Ovary (tissue), 9 donors: ENCODE measurements around the gene UGT1A10. TPM values are rescaled to one million over a fixed set of nuclear protein-coding genes. Genes with fewer than 3 reads are reported as not detected.
"Not testable (repeated sequence)": the region's sequence is repeated elsewhere in the genome, so short reads cannot be mapped to it uniquely, and the experiment has no call there.

ENCODE experiments used
- DNase-seq, 5 donors: peaks; one replicate each; pipeline ENCODE4 v3.0.0-alpha.2; 2019 to 2020
- H3K27ac ChIP-seq, 2 donors: fragments of 200-600 bp; one replicate each; pipeline versions ENCODE4 v1.5.1 to v1.8.0; 2019 to 2022
- H3K27me3 ChIP-seq: fragments of 200-600 bp; one replicate; pipeline ENCODE4 v1.8.0; 2022
- H3K36me3 ChIP-seq: fragments of 200-600 bp; sonication (generic); one replicate; pipeline ENCODE4 v1.5.1; 2019
- H3K4me1 ChIP-seq: one replicate; pipeline ENCODE4 v1.8.1; 2013; ENCODE audit warnings: mild to moderate bottlenecking, moderate library complexity; ENCODE audit not compliant: insufficient read depth
- H3K4me3 ChIP-seq: fragments of 200-600 bp; sonication (generic); one replicate; pipeline ENCODE4 v1.5.1; 2017
- H3K9me3 ChIP-seq, 2 donors: fragments of 200-600 bp in 1 of 2; sonication (generic) in 1 of 2; one replicate each; pipeline versions ENCODE4 v1.5.1 to v1.8.1; 2013 to 2019; ENCODE audit warnings: mild to moderate bottlenecking in 1 of 2, moderate library complexity in 1 of 2
- EP300 ChIP-seq: sonication (generic); formaldehyde crosslinking; IDR thresholded peaks from one replicate; pipeline ENCODE4 v1.6.1; 2017; ENCODE audit warnings: antibody characterized with exemption
- POLR2A ChIP-seq: fragments of 450-650 bp; IDR thresholded peaks from one replicate; pipeline ENCODE4 v1.6.1; 2017; ENCODE audit warnings: antibody characterized with exemption, mild to moderate bottlenecking, moderate library complexity
- WGBS, 3 donors: extraction: QIAGEN DNeasy Blood & Tissue Kit in 1 of 3; methylation state at CpG; one replicate each; pipeline versions ENCODE4 v1.1.5 to v1.1.7; 2013 to 2017; 5-methylcytosine and 5-hydroxymethylcytosine counted together
- intact Hi-C, 4 donors: fragments of 100-400 bp; cut with DNase I; formaldehyde crosslinking; loops; one replicate each; pipeline versions ENCODE4 v1.11.0 to v1.15.1; 2022 to 2023
- polyA plus RNA-seq, 2 donors: library from polyadenylated mRNA; stranded (reverse); fragments of 200-250 nt in 1 of 2; fragments of 350-450 nt in 1 of 2; fragmentation: Illumina TruSeq in 1 of 2; extraction: RNeasy Lipid Tissue Mini Kit (QIAGEN cat#74804) in 1 of 2; gene quantifications; one replicate each; pipeline ENCODE4 v1.2.3, GENCODE V29; 2013 to 2014
- total RNA-seq, 7 donors: library from RNA; depleted of rRNA in 2 of 7; stranded (reverse); fragments of >200 nt in 2 of 7; fragmentation: NEBNext Ultra II Directional in 3 of 7; extraction: Animal tissue kit (Norgen Biotek cat#: 25700) in 3 of 7; gene quantifications; one replicate each; pipeline versions ENCODE4 v1.1.0 to v1.2.4, GENCODE V29; 2016 to 2023
- TF ChIP-seq, protein P1 (sequence below), 3 donors: fragments of 450-650 bp in 2 of 3; fragments of 200-600 bp in 1 of 3; IDR thresholded peaks; one replicate each; pipeline versions ENCODE4 v1.5.1 to v1.8.0; 2016 to 2022; ENCODE audit warnings: antibody characterized with exemption in 3 of 3, mild to moderate bottlenecking in 1 of 3
- donor health status: DM: no; HTN: no; CAD: no; lungs with moderate emphysema.
- donor health status: DM: no; HTN: no; CAD: no.
- donor health status: Bipolar disorder and iron deficiency.
- donor health status: DM: yes; HTN: yes; CAD: no.
- donor health status: DM: no; HTN: no; CAD: no.
- donor health status: DM: yes; HTN: yes; CAD: no.

The UGT1A10 gene
- total and polyA plus RNA-seq, 9 donors, result not detected

DNA sequence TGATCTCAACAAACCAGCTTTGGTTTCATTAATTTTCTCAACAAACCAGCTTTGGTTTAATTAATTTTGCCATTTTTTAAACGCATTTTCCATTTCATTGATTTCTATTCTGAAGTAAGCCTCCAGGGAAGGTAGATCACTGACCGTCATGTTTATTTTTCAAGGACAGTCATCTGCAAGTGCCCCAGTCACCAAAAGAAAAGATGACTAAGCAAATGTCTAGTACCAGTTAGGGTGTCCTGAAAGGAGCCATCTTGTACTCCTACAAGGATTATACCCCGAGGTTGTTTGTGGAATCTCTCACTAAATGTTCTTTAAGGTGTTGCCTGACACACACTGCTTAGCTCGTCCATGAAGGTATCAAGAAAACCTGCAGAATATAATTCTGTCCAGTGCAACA is 25.0 kb upstream of the UGT1A10 start:
- Histone ChIP-seq H3K36me3 (no peaks in the 10 kb centered on the region), H3K4me3 (no peak overlapping the region), H3K27ac (no peak overlapping the region), H3K27me3 (no peaks in the 10 kb centered on the region), H3K9me3 (no peaks in the 10 kb centered on the region), H3K4me1 (no peaks in the 10 kb centered on the region)
- TF ChIP-seq EP300 (no peak), POLR2A (no peak)
- TF ChIP-seq, protein P1, sequence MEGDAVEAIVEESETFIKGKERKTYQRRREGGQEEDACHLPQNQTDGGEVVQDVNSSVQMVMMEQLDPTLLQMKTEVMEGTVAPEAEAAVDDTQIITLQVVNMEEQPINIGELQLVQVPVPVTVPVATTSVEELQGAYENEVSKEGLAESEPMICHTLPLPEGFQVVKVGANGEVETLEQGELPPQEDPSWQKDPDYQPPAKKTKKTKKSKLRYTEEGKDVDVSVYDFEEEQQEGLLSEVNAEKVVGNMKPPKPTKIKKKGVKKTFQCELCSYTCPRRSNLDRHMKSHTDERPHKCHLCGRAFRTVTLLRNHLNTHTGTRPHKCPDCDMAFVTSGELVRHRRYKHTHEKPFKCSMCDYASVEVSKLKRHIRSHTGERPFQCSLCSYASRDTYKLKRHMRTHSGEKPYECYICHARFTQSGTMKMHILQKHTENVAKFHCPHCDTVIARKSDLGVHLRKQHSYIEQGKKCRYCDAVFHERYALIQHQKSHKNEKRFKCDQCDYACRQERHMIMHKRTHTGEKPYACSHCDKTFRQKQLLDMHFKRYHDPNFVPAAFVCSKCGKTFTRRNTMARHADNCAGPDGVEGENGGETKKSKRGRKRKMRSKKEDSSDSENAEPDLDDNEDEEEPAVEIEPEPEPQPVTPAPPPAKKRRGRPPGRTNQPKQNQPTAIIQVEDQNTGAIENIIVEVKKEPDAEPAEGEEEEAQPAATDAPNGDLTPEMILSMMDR (IDR thresholded peaks at IDR 0.05), result no peak
- DNase-seq, result no peak
- WGBS, 3 donors, result 71 to 82% (median 74%) methylated on average over 4 of the region's 4 CpGs
- intact Hi-C loops, result no loop called here

DNA sequence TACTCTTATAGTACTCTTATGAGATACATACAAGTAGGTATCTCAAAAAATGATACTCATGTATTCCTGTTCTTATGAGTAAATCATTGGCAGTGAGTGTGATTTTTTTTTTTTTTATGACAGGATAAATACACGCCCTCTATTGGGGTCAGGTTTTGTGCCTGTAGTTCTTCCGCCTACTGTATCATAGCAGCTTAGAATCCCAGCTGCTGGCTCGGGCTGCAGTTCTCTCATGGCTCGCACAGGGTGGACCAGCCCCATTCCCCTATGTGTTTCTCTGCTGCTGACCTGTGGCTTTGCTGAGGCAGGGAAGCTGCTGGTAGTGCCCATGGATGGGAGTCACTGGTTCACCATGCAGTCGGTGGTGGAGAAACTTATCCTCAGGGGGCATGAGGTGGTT is 18.8 kb upstream of the UGT1A10 start, which contains the start of gene UGT1A8:
Gene UGT1A8 (plus strand): TSS at position 158 of the 400 bp plus-strand sequence. CDS start 75 bp downstream, at position 233.
- H3K4me3 ChIP-seq, H3K9me3 ChIP-seq, H3K27ac ChIP-seq, H3K4me1 ChIP-seq, DNase-seq, H3K27me3 ChIP-seq, intact Hi-C loops, H3K36me3 ChIP-seq: not testable (repeated sequence)
- 77 to 80% (median 78%) methylated on average over 5 of the region's 5 CpGs for WGBS, 3 donors

DNA sequence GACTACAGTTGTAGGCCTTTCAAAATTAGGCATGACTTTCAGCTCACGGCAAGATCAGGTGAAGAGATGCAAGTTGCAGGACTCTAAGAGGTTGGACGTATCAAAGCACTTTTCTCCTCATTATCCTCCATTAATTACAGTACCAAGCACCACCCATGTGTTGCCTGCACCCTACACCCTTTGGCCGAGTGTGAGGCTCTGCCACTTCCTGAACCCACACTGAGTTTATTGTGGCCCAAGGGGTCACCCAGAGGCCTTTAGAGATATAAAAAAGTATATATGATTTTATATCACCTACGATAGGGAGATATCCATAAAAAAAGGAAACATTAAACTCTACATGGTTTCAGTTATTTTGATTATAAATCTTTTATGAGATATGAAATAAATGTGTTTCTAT is 16.0 kb upstream of the UGT1A10 start:
- Histone ChIP-seq H3K27me3 (no peaks in the 10 kb centered on the region), H3K9me3 (no peaks in the 10 kb centered on the region), H3K4me3 (no peak overlapping the region), H3K36me3 (no peaks in the 10 kb centered on the region), H3K4me1 (no peaks in the 10 kb centered on the region), H3K27ac (no peak overlapping the region)
- DNase-seq, result no peak
- 68 to 76% (median 75%) methylated on average over 4 of the region's 4 CpGs for WGBS, 3 donors
- TF ChIP-seq POLR2A (no peak), EP300 (no peak)
- TF ChIP-seq, protein P1 (IDR thresholded peaks at IDR 0.05), result no peak
- intact Hi-C loops, result no loop called here

DNA sequence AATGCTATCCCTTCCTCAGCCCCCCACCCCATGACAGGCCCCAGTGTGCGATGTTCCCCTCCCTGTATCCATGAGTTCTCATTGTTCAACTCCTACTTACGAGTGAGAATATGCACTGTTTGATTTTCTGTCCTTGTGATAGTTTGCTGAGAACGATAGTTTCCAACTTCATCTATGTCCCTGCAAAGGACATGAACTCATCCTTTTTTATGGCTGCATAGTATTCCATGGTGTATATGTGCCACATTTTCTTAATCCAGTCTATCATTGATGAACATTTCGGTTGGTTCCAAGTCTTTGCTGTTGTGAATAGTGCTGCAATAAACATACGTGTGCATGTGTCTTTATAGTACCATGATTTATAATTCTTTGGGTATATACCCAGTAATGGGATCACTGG is 14.4 kb upstream of the UGT1A10 start:
- H3K4me3 ChIP-seq, H3K27ac ChIP-seq, H3K9me3 ChIP-seq, H3K27me3 ChIP-seq, DNase-seq, intact Hi-C loops, H3K4me1 ChIP-seq, H3K36me3 ChIP-seq: not testable (repeated sequence)
- 86 to 92% (median 87%) methylated on average over 5 of the region's 5 CpGs for WGBS, 3 donors

DNA sequence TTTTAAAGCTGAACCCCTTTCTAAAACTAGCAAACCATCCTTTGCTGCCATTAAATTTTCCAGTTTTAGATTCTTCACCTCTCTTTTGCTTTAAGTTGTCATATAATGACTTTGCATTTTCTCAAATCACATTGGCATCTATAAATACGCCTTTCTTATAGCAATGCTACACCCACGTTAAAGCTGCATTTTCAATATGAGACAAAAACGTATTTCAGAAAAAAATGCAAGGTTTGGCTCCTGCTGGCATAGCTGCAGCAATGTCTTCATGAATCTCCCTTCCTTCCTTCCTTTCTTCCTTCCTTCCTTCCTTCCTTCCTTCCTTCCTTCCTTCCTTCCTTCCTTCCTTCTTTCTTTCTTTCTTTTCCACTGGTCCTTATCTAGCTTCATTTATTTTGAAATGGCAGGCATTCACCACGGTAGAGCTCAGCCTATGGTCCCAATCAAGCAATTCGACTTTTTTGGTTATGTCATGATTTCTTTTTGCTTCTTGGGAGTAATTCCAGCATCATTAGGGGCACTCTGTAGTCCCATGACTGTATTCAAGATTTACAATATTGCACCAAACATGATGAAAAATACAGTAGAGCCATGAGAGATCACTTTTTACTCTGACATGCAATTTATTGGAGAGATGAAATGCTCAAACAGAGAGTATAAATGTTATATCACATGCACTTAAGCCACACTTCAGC is 8.8 kb upstream of the UGT1A10 start:
- no peaks in the 10 kb centered on the region for H3K36me3 ChIP-seq
- TF ChIP-seq POLR2A (no peak), EP300 (no peak)
- TF ChIP-seq, protein P1 (IDR thresholded peaks at IDR 0.05), result no peak
- no peaks in the 10 kb centered on the region for H3K9me3 ChIP-seq
- H3K27ac ChIP-seq, result no peak overlapping the region
- H3K4me1 ChIP-seq, result no peaks in the 10 kb centered on the region
- no peak for DNase-seq
- H3K27me3 ChIP-seq, result no peaks in the 10 kb centered on the region
- 51 to 63% (median 61%) methylated on average over 5 of the region's 5 CpGs for WGBS, 3 donors
- H3K4me3 ChIP-seq, result no peak overlapping the region
- intact Hi-C loops, result no loop called here
